ENCODE measurements around the gene GAB4. TPM values are rescaled to one million over a fixed set of nuclear protein-coding genes. Genes with fewer than 3 reads are reported as not detected.

GAB4 gene
- total and polyA plus RNA-seq, 4 donors, result not detected

GRCh38 chr22:16932577-16932976 lies 75.4 kb downstream of the GAB4 start (continued):
- TF ChIP-seq ZBTB33 (IDR thresholded peaks at IDR 0.05), result no peak
- no peak for TF ChIP-seq GABPA (IDR thresholded peaks at IDR 0.05 in 1 of 2, conservative IDR thresholded peaks at IDR 0.05 in 1 of 2)
- no peak for TF ChIP-seq FOXA2 (IDR thresholded peaks at IDR 0.05)
- TF ChIP-seq YY1 (IDR thresholded peaks at IDR 0.05), result no peak

DNA sequence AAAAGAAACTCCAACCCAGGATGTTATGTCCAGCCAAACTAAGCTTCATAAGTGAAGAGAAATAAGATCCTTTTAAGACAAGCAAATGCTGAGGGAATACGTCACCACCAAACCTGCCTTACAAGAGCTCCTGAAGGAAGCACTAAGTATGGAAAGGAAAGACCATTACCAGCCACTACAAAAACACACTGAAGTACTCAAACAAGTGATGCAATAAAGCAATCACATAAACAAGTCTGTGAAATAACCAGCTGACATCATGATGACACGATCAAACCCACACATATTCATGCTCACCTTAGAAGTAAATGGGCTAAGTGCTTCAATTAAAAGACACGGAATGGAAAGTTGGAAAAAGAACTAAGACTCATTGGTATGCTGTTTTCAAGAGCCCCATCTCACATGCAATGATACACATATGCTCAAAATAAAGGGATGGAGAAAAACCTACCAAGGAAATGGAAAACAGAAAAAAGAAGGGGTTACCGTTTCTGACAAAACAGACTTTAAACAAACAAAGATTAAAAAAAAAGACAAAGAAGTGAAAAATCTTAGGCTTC lies 82.5 kb downstream of the GAB4 start:
- no peak overlapping the region for H3K4me3 ChIP-seq (ENCODE audit: low read depth in 1 of 3, low read length in 3 of 3)
- H3K27me3 ChIP-seq (ENCODE audit: control insufficient read depth in 4 of 4, insufficient read depth in 4 of 4, low read length in 3 of 4), result peaks cover 0 to 19% (median 11%) of the 10 kb centered on the region in 4 donors
- H3K27ac ChIP-seq (ENCODE audit: low read depth in 1 of 2, low read length in 2 of 2), result no peak overlapping the region
- no peaks in the 10 kb centered on the region for H3K4me1 ChIP-seq (ENCODE audit: control insufficient read depth in 4 of 4, insufficient read depth in 4 of 4, low read length in 3 of 4)
- DNase-seq (ENCODE audit: low spot score), result no peak
- H3K9me3 ChIP-seq (ENCODE audit: control insufficient read depth in 4 of 4, low read length in 3 of 4), result no peaks in the 10 kb centered on the region
- WGBS, result 73% methylated on average over 4 of the region's 4 CpGs
- TF ChIP-seq JUND (IDR thresholded peaks at IDR 0.05) (no peak), GABPA (IDR thresholded peaks at IDR 0.05 in 1 of 2, conservative IDR thresholded peaks at IDR 0.05 in 1 of 2) (no peak), YY1 (IDR thresholded peaks at IDR 0.05) (no peak)
- no peaks in the 10 kb centered on the region for H3K36me3 ChIP-seq (ENCODE audit: control insufficient read depth in 4 of 4, insufficient read depth in 3 of 4, low read depth in 1 of 4, low read length in 3 of 4)
- no peak overlapping the region for H3K9ac ChIP-seq (ENCODE audit: low read depth in 1 of 2, low read length in 2 of 2)

GRCh38 chr22:16922706-16923105 lies 85.3 kb downstream of the GAB4 start:
- no peak overlapping the region for H3K27ac ChIP-seq (ENCODE audit: low read depth in 1 of 2, low read length in 2 of 2)
- no peaks in the 10 kb centered on the region for H3K36me3 ChIP-seq (ENCODE audit: control insufficient read depth in 4 of 4, insufficient read depth in 3 of 4, low read depth in 1 of 4, low read length in 3 of 4)
- H3K27me3 ChIP-seq (ENCODE audit: control insufficient read depth in 4 of 4, insufficient read depth in 4 of 4, low read length in 3 of 4), result peaks cover 2 to 12% (median 10%) of the 10 kb centered on the region in 4 donors
- H3K9me3 ChIP-seq (ENCODE audit: control insufficient read depth in 4 of 4, low read length in 3 of 4), result no peaks in the 10 kb centered on the region
- TF ChIP-seq, protein P1, sequence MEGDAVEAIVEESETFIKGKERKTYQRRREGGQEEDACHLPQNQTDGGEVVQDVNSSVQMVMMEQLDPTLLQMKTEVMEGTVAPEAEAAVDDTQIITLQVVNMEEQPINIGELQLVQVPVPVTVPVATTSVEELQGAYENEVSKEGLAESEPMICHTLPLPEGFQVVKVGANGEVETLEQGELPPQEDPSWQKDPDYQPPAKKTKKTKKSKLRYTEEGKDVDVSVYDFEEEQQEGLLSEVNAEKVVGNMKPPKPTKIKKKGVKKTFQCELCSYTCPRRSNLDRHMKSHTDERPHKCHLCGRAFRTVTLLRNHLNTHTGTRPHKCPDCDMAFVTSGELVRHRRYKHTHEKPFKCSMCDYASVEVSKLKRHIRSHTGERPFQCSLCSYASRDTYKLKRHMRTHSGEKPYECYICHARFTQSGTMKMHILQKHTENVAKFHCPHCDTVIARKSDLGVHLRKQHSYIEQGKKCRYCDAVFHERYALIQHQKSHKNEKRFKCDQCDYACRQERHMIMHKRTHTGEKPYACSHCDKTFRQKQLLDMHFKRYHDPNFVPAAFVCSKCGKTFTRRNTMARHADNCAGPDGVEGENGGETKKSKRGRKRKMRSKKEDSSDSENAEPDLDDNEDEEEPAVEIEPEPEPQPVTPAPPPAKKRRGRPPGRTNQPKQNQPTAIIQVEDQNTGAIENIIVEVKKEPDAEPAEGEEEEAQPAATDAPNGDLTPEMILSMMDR (IDR thresholded peaks at IDR 0.05; ENCODE audit: low read depth, low read length, missing input control), result no peak
- no peak for TF ChIP-seq HNF4A (conservative IDR thresholded peaks at IDR 0.05)
- TF ChIP-seq SP1 (IDR thresholded peaks at IDR 0.05), result no peak
- TF ChIP-seq ZBTB33 (IDR thresholded peaks at IDR 0.05), result no peak
- TF ChIP-seq RAD21 (IDR thresholded peaks at IDR 0.05), result no peak
- TF ChIP-seq, protein P2, sequence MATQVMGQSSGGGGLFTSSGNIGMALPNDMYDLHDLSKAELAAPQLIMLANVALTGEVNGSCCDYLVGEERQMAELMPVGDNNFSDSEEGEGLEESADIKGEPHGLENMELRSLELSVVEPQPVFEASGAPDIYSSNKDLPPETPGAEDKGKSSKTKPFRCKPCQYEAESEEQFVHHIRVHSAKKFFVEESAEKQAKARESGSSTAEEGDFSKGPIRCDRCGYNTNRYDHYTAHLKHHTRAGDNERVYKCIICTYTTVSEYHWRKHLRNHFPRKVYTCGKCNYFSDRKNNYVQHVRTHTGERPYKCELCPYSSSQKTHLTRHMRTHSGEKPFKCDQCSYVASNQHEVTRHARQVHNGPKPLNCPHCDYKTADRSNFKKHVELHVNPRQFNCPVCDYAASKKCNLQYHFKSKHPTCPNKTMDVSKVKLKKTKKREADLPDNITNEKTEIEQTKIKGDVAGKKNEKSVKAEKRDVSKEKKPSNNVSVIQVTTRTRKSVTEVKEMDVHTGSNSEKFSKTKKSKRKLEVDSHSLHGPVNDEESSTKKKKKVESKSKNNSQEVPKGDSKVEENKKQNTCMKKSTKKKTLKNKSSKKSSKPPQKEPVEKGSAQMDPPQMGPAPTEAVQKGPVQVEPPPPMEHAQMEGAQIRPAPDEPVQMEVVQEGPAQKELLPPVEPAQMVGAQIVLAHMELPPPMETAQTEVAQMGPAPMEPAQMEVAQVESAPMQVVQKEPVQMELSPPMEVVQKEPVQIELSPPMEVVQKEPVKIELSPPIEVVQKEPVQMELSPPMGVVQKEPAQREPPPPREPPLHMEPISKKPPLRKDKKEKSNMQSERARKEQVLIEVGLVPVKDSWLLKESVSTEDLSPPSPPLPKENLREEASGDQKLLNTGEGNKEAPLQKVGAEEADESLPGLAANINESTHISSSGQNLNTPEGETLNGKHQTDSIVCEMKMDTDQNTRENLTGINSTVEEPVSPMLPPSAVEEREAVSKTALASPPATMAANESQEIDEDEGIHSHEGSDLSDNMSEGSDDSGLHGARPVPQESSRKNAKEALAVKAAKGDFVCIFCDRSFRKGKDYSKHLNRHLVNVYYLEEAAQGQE (IDR thresholded peaks at IDR 0.05), result no peak
- TF ChIP-seq FOXA1 (IDR thresholded peaks at IDR 0.05), result no peak
- no peak for TF ChIP-seq NR2F2 (IDR thresholded peaks at IDR 0.05)
- TF ChIP-seq YY1 (IDR thresholded peaks at IDR 0.05), result no peak
- TF ChIP-seq FOXA2 (IDR thresholded peaks at IDR 0.05), result no peak
- no peak for TF ChIP-seq GABPA (IDR thresholded peaks at IDR 0.05 in 1 of 2, conservative IDR thresholded peaks at IDR 0.05 in 1 of 2)
- TF ChIP-seq JUND (IDR thresholded peaks at IDR 0.05), result no peak
- no peak for TF ChIP-seq RXRA (IDR thresholded peaks at IDR 0.05)
- TF ChIP-seq HNF4G (IDR thresholded peaks at IDR 0.05), result no peak
- TF ChIP-seq, protein P3, sequence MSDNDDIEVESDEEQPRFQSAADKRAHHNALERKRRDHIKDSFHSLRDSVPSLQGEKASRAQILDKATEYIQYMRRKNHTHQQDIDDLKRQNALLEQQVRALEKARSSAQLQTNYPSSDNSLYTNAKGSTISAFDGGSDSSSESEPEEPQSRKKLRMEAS (IDR thresholded peaks at IDR 0.05), result no peak
- no peak for TF ChIP-seq EGR1 (IDR thresholded peaks at IDR 0.05; ENCODE audit: low read depth in 2 of 2)
- H3K4me1 ChIP-seq (ENCODE audit: control insufficient read depth in 4 of 4, insufficient read depth in 4 of 4, low read length in 3 of 4), result no peaks in the 10 kb centered on the region
- H3K9ac ChIP-seq (ENCODE audit: low read depth in 1 of 2, low read length in 2 of 2), result no peak overlapping the region
- 40% methylated on average over 1 of the region's 1 CpG for WGBS
- DNase-seq (ENCODE audit: low spot score), result no peak
- no peak overlapping the region for H3K4me3 ChIP-seq (ENCODE audit: low read depth in 1 of 3, low read length in 3 of 3)

Data from liver (tissue), 9 donors.